ENCODE data around the gene MLN.

Gene MLN

DNA sequence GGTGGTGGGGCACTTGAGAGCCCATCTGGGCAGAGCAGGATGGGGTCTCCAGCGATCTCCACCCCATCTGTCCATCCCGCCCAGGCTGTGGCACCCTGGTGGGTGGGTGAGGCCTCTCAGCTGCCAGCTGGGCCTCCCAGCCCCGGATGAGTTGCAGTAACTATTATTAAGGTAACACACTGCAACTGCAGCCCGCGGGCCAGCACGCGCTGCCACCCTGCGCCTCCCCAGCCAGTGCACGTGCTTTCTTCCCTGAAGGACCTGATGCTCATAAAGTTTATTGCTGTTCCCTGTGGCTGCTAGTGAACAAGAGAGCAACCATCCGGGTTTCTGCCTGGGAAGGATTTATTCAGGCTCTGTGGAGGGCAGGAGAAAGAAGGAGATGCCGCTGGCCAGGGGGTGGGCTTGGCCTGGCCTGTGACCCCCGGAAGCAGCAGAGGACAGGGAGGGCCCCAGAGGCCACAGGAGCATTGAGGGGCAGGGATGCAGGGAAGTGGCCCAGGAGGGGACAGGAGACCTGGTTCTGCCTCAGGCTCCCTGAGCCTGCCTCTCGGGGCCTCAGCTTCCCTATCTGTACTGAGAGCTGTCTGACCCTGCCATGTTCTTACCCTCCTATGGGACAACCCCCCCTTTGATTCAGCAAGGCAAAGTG, 58.8 kb downstream of the MLN start:
- no peak overlapping the region for H3K27ac ChIP-seq (ENCODE audit: low read depth, low read length)

More for the DNA sequence above, 58.8 kb downstream of the MLN start:
- no peak overlapping the region for H3K4me2 ChIP-seq (ENCODE audit: low read length)
- peaks cover 29% of the 10 kb centered on the region for H3K27me3 ChIP-seq (ENCODE audit: control insufficient read depth, low read length)
- H3K4me1 ChIP-seq (ENCODE audit: control insufficient read depth, low read length) = no peaks in the 10 kb centered on the region
- H3F3A ChIP-seq (ENCODE audit: control insufficient read depth, insufficient read depth) = no peaks in the 10 kb centered on the region
- TF ChIP-seq, protein P1, sequence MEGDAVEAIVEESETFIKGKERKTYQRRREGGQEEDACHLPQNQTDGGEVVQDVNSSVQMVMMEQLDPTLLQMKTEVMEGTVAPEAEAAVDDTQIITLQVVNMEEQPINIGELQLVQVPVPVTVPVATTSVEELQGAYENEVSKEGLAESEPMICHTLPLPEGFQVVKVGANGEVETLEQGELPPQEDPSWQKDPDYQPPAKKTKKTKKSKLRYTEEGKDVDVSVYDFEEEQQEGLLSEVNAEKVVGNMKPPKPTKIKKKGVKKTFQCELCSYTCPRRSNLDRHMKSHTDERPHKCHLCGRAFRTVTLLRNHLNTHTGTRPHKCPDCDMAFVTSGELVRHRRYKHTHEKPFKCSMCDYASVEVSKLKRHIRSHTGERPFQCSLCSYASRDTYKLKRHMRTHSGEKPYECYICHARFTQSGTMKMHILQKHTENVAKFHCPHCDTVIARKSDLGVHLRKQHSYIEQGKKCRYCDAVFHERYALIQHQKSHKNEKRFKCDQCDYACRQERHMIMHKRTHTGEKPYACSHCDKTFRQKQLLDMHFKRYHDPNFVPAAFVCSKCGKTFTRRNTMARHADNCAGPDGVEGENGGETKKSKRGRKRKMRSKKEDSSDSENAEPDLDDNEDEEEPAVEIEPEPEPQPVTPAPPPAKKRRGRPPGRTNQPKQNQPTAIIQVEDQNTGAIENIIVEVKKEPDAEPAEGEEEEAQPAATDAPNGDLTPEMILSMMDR (IDR thresholded peaks at IDR 0.05; ENCODE audit: low read depth, low read length, poor library complexity, severe bottlenecking) = no peak
- no peak for TF ChIP-seq EZH2phosphoT487 (IDR thresholded peaks at IDR 0.05; ENCODE audit: borderline replicate concordance, low read length)
- no peak overlapping the region for H3K4me3 ChIP-seq (ENCODE audit: low read length)
- H3K9me2 ChIP-seq (replicated peaks; ENCODE audit: control insufficient read depth, low read length) = no peaks in the 10 kb centered on the region
- H3K9me3 ChIP-seq (ENCODE audit: control insufficient read depth, insufficient read depth, low read length) = no peaks in the 10 kb centered on the region
- no peaks in the 10 kb centered on the region for H4K20me1 ChIP-seq (ENCODE audit: control insufficient read depth, insufficient read depth, low read depth, low read length)
- H3K36me3 ChIP-seq (ENCODE audit: control insufficient read depth, low read length) = no peaks in the 10 kb centered on the region
- no peaks in the 10 kb centered on the region for H3K79me2 ChIP-seq (ENCODE audit: control insufficient read depth, low read length)
